GM12873 (cell line): ENCODE results near the gene PCBP3.

Experiments
- CTCF ChIP-seq: IDR thresholded peaks from 2 replicates; pipeline ENCODE4 v1.5.1; 2012; ENCODE audit warnings: low read depth, mild to moderate bottlenecking, moderate library complexity, low read length, control low read depth; ENCODE audit not compliant: insufficient read depth; ENCODE audit errors: missing control alignments

Gene PCBP3

GRCh38 chr21:45875881-45876280, 232.4 kb downstream of the PCBP3 start:
- no peak for TF ChIP-seq CTCF

DNA sequence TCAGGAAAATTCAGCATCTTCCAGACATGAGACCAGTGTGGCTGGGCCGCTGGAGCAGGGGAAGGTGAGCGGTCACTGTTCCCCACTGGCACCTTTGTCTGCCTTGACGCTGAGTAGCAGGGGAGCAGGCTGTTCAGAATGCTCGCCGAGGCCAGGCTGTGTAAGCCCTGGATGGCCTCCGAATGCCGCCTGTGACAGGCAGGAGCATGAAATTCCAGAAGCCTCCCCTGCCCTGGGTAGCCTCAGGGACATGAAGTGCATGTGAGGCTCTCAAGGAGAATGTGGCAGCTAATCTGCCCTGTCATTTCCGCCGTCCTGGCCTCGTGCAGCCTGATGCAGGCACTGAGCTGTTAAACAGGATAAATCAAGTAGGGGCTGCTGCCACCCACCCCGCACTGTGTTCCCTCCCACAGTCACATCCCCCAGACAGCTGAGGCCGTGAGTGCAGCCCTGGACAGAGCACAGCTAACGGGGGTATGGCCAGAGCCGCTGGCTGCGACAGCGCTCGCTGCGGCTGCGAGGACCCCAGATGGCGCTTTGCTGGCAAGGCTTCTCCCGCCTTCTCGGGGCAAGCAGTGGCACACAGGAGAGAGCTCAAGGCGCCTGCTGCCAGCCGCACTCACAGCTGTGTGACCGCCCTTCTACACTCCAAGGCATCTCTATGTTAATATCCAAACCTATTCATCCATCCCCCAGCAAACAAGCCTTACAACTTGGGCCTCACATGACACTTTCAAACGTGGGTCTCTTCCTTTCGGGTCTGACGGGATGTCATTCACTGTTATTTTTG, 233.1 kb downstream of the PCBP3 start:
- TF ChIP-seq CTCF, result no peak

DNA sequence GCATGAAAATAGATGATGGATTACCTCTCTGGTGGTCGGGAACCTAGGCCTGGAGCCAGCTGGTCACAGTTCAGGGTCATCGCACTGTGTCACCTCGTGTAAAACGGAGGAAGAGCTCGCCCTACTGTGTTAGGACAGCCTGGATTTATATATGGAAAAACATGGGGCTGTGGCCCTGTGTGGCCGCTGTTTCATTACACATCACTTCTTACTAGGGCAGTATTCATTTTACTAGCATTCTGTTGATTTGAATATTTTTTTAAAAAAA, 233.6 kb downstream of the PCBP3 start:
- TF ChIP-seq CTCF, result no peak

DNA sequence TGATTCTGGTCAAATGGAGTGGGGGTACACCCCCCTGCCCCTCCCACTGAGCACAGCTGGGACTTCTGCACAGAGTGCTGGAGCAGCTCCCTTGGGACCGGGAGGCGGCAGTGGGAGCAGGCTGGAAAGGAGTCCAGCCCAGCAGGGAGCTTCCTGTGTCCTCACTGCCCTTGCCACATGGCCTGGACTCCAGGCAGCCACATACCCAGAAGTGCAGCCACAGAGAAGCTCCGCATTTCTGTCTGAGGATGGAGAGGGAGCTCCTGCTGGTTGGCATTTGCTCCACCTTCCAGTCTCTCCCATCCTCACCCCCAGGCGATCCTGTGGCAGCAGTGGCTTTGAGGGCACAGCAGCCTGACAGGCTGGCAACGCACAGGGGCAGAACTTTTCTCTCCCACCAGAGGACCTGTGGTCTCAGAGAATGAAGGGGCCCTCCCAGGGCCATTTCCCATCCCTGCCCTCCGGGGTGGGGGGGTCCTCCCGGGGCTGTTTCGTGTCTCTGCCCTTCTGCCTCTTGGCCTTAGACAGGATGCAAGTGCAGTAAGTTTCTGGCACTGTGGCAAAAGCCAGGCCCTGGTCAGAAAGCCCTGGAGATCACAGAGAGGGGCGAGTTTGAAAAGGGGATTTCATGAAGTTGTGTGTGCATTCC, 234.4 kb downstream of the PCBP3 start:
- no peak for TF ChIP-seq CTCF

DNA sequence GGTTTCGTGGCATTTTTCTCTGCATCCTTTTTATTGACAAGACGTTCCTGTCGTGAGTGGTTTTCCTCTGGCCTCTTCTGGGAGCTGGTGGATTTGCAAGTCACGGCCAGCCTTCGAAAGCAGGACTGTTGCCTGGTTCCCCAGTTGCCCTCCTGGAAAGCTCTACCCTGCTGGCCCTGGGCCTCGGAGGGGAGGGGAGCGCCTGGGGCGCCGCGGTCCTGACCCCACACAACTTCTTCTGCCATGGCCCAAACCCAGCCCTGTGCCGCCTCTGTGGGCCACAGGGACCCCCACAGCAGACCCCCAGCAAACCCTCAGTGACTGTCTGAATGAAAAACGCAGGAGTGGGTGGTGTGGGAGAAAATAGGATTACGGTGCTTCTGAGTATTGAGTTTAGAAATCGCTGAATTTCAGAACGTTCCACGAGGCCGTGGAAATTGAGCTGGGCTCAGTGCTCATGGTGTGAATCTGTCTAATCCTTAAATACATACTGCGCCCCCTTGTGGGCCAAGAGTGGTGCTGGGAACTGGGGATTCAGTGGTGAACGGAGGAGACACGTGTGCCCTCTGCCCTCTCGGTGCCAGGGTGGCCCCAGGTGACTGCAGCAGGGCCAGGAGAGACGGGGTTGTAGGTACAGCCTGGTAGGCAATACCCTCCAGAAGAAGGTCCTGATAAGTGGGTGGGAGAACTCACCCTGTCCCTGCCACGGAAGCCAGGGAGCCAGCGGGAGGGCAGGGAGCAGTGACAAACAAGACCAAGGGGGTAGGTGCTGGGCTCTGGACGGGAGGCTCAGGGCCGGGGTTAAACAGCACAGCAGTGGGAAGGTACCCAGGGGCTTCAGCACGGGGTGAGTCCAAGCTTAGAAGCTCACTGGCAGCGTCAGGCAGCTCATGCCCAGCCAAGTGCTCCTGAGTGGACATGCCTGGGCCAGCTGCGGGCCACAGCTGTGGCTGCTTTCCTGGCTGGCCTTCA, 236.9 kb downstream of the PCBP3 start:
- peak; percentile 75 for TF ChIP-seq CTCF

DNA sequence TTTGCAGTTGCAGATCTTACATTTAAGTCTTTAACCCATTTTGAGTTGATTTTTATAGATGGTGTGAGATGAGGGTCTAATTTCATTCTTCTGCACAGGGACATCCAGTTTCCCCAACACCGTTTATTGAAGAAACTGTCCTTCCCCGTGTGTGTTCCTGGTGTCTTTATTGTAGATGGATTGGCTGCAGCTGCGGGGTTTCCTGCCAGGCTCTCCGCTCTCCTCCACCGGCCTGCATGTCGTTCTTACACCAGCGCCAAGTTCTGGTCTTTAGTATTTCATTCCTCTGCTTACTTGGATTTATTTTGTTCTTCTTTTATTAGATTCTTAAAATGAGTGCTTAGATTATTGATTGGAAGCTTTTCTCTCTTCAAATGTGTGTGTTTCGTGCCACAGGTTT, 239.1 kb downstream of the PCBP3 start:
- TF ChIP-seq CTCF, result no peak

DNA sequence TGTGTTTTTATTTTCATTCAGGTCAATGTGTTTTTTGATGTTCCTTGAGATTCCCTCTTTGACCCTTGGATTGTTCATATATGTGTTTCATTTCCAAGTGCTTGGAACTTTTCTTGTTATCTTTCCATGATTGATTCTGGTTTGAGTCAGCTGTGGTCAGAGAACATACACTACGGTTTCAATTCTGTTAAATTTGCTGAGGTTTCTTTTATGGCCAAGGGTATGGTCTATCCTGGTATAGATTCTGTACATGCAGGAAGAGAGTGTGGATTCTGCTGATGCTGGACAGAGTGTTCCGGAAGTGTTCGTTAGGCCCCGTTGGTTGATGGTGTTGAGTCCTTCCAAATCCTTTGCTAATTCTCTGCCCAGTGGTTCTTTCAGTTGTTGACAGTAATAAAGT, 239.6 kb downstream of the PCBP3 start:
- no peak for TF ChIP-seq CTCF
